A549 (cell line): Measurements from ENCODE around the gene CENPX. TPM values are rescaled to one million over a fixed set of nuclear protein-coding genes. Genes with fewer than 3 reads are reported as not detected.

Source experiments
- ATAC-seq, 2 experiments: fragments of 200-7000 bp in 1 of 2; fragments of >200 bp in 1 of 2; cut with Nextera tagmentation in 1 of 2; cut with Tn5 transposase in 1 of 2; 3 replicates each; pipeline versions ENCODE4 v1.8.0 to v1.9.1; 2018 to 2020; ENCODE audit warnings: mild to moderate bottlenecking in 1 of 2, moderate library complexity in 1 of 2
- CTCF ChIA-PET: fragments of 300-600 bp; sonication (Branson Sonifier 250); formaldehyde crosslinking; extraction: SDS; loops from one replicate; lab custom pipeline; 2021; ENCODE audit warnings: antibody characterized with exemption, inconsistent platforms; lab: Yijun Ruan, JAX
- POLR2A ChIA-PET: fragments of 350-600 bp; formaldehyde crosslinking; extraction: SDS; loops from one replicate; lab custom pipeline; 2021; ENCODE audit warnings: antibody characterized with exemption, inconsistent platforms; lab: Yijun Ruan, JAX
- DNase-seq, 2 experiments: peaks; one replicate each; pipeline versions ENCODE4 v3.0.0 to v3.0.0-alpha.2; 2011 to 2016; ENCODE audit warnings: low read depth in 1 of 2, low spot score in 1 of 2
- FAIRE-seq: peaks from 2 replicates; lab custom pipeline; 2011; peaks lifted over from hg19 to GRCh38; lab: Jason Lieb, UNC
- H3K27ac ChIP-seq, 2 experiments: fragments of >200 bp; sonication (Bioruptor Twin); formaldehyde crosslinking; 3 replicates each; pipeline ENCODE4 v1.5.1; 2016 to 2017
- H3K4me1 ChIP-seq: fragments of >200 bp; sonication (Bioruptor Twin); formaldehyde crosslinking; 3 replicates; pipeline ENCODE4 v1.6.1; 2016
- H3K4me2 ChIP-seq: fragments of >200 bp; sonication (Bioruptor Twin); formaldehyde crosslinking; 3 replicates; pipeline ENCODE4 v1.6.1; 2016
- H3K4me3 ChIP-seq: fragments of >200 bp; sonication (Bioruptor Twin); formaldehyde crosslinking; 3 replicates; pipeline ENCODE4 v1.5.1; 2016
- H3K9me3 ChIP-seq: fragments of >200 bp; sonication (Bioruptor Twin); formaldehyde crosslinking; 3 replicates; pipeline ENCODE4 v1.6.1; 2016
- CBX8 ChIP-seq: fragments of 200-600 bp; sonication (generic); IDR thresholded peaks from 2 replicates; pipeline ENCODE4 v1.6.1; 2016
- CEBPB ChIP-seq, 2 experiments: fragments of >200 bp in 1 of 2; sonication (Bioruptor Twin) in 1 of 2; formaldehyde crosslinking in 1 of 2; IDR thresholded peaks; 2 replicates each; pipeline ENCODE4 v1.6.1; 2012 to 2016
- CHD4 ChIP-seq: fragments of 200-600 bp; sonication (generic); IDR thresholded peaks from 2 replicates; pipeline ENCODE4 v1.6.1; 2016; ENCODE audit warnings: antibody characterized with exemption, mild to moderate bottlenecking, borderline replicate concordance
- CTCF ChIP-seq: fragments of >200 bp; sonication (Bioruptor Twin); formaldehyde crosslinking; IDR thresholded peaks from 3 replicates; pipeline ENCODE4 v1.5.1; 2016
- EHMT2 ChIP-seq: fragments of 200-600 bp; sonication (generic); IDR thresholded peaks from 2 replicates; pipeline ENCODE4 v1.6.1; 2016; ENCODE audit warnings: antibody characterized with exemption, low read depth, mild to moderate bottlenecking, moderate library complexity
- ELK1 ChIP-seq: fragments of 150-350 bp; IDR thresholded peaks from 2 replicates; pipeline ENCODE4 v1.6.1; 2014; ENCODE audit warnings: low read depth, mild to moderate bottlenecking, low read length
- ESRRA ChIP-seq: fragments of 150-350 bp; IDR thresholded peaks from 2 replicates; pipeline ENCODE4 v1.6.1; 2014; ENCODE audit warnings: mild to moderate bottlenecking, low read length, borderline replicate concordance
- FOSL2 ChIP-seq, 2 experiments: fragments of 450-650 bp in 1 of 2; fragments of >200 bp in 1 of 2; sonication (Bioruptor Twin) in 1 of 2; formaldehyde crosslinking; IDR thresholded peaks; 2 replicates each; pipeline versions ENCODE4 v1.5.0 to v1.6.1; 2016 to 2020; ENCODE audit warnings: mild to moderate bottlenecking in 1 of 2, moderate library complexity in 1 of 2
- FOXS1 ChIP-seq: fragments of 250-450 bp; sonication (Bioruptor Pico); IDR thresholded peaks from 2 replicates; pipeline ENCODE4 v1.5.0; 2020; ENCODE audit warnings: mild to moderate bottlenecking, moderate library complexity
- HOXB5 ChIP-seq: fragments of 250-450 bp; sonication (Bioruptor Pico); IDR thresholded peaks from 2 replicates; pipeline ENCODE4 v1.5.0; 2020; ENCODE audit warnings: mild to moderate bottlenecking, moderate library complexity
- JUN ChIP-seq, 2 experiments: fragments of >200 bp; sonication (Bioruptor Twin); formaldehyde crosslinking; IDR thresholded peaks; 2 replicates in 1 of 2; 3 replicates in 1 of 2; pipeline ENCODE4 v1.6.1; 2016 to 2017
- JUNB ChIP-seq: fragments of >200 bp; sonication (Bioruptor Twin); formaldehyde crosslinking; IDR thresholded peaks from 2 replicates; pipeline ENCODE4 v1.6.1; 2016
- KDM1A ChIP-seq: fragments of 200-600 bp; sonication (generic); IDR thresholded peaks from 2 replicates; pipeline ENCODE4 v1.6.1; 2016; ENCODE audit warnings: low read depth, mild to moderate bottlenecking
- KDM5A ChIP-seq: fragments of 200-600 bp; sonication (generic); IDR thresholded peaks from 2 replicates; pipeline ENCODE4 v1.6.1; 2016; ENCODE audit warnings: antibody characterized with exemption, mild to moderate bottlenecking
- MAFK ChIP-seq: fragments of 450-650 bp; IDR thresholded peaks from 2 replicates; pipeline ENCODE4 v1.6.1; 2014; ENCODE audit not compliant: partially characterized antibody
- MAZ ChIP-seq: fragments of 150-350 bp; IDR thresholded peaks from 2 replicates; pipeline ENCODE4 v1.6.1; 2014; ENCODE audit warnings: antibody characterized with exemption, low read depth, low read length, borderline replicate concordance
- MYC ChIP-seq: IDR thresholded peaks from 2 replicates; pipeline ENCODE4 v1.6.1; 2012; ENCODE audit warnings: mild to moderate bottlenecking, inconsistent platforms, low read length, improper control_type of control experiment, borderline replicate concordance
- NPAS2 ChIP-seq: fragments of 250-450 bp; sonication (Bioruptor Pico); IDR thresholded peaks from 2 replicates; pipeline ENCODE4 v1.8.0; 2022; ENCODE audit warnings: mild to moderate bottlenecking, moderate library complexity, borderline replicate concordance
- PBX3 ChIP-seq: IDR thresholded peaks from 2 replicates; pipeline ENCODE4 v1.6.1; 2012
- POLR2A ChIP-seq: IDR thresholded peaks from 2 replicates; pipeline ENCODE4 v1.6.1; 2012; ENCODE audit warnings: mild to moderate bottlenecking, low read length
- POLR2AphosphoS2 ChIP-seq: conservative IDR thresholded peaks from 2 replicates; pipeline ENCODE4 v1.6.1; 2012; ENCODE audit warnings: low read length, improper control_type of control experiment, inconsistent platforms
- RARB ChIP-seq: fragments of 250-450 bp; sonication (Bioruptor Pico); IDR thresholded peaks from 2 replicates; pipeline ENCODE4 v1.8.0; 2021; ENCODE audit warnings: mild to moderate bottlenecking, moderate library complexity
- RFX5 ChIP-seq: fragments of 450-650 bp; IDR thresholded peaks from 2 replicates; pipeline ENCODE4 v1.7.1; 2014; ENCODE audit warnings: antibody characterized with exemption, mild to moderate bottlenecking, moderate library complexity
- RNF2 ChIP-seq: fragments of 200-600 bp; sonication (generic); IDR thresholded peaks from 2 replicates; pipeline ENCODE4 v1.6.1; 2016; ENCODE audit warnings: low read depth, mild to moderate bottlenecking, antibody characterized with exemption, moderate library complexity, borderline replicate concordance
- SMC3 ChIP-seq: fragments of >200 bp; sonication (Bioruptor Twin); formaldehyde crosslinking; IDR thresholded peaks from 3 replicates; pipeline ENCODE4 v1.6.1; 2018; ENCODE audit warnings: inconsistent platforms
- SREBF2 ChIP-seq: fragments of 450-650 bp; IDR thresholded peaks from 2 replicates; pipeline ENCODE4 v1.6.1; 2014; ENCODE audit warnings: mild to moderate bottlenecking, moderate library complexity
- USF2 ChIP-seq: fragments of 450-650 bp; IDR thresholded peaks from 2 replicates; pipeline ENCODE4 v1.6.1; 2014; ENCODE audit warnings: antibody characterized with exemption
- ZC3H11A ChIP-seq: fragments of 450-650 bp; IDR thresholded peaks from 2 replicates; pipeline ENCODE4 v1.6.1; 2014; ENCODE audit warnings: antibody characterized with exemption, mild to moderate bottlenecking
- ZFP36 ChIP-seq: fragments of 450-650 bp; IDR thresholded peaks from 2 replicates; pipeline ENCODE4 v1.6.1; 2014; ENCODE audit warnings: borderline replicate concordance; ENCODE audit not compliant: partially characterized antibody
- ZSCAN20 ChIP-seq: fragments of 250-450 bp; sonication (Bioruptor Pico); IDR thresholded peaks from 2 replicates; pipeline ENCODE4 v1.8.0; 2022; ENCODE audit warnings: mild to moderate bottlenecking, moderate library complexity
- WGBS: methylation state at CpG from one replicate; pipeline ENCODE4 v1.1.6; 2017; ENCODE audit errors: missing lambda C conversion rate; 5-methylcytosine and 5-hydroxymethylcytosine counted together
- polyA plus RNA-seq, 4 experiments: library from polyadenylated mRNA; depleted of rRNA in 3 of 4; stranded (reverse); fragments of >200 nt; fragmentation: RNase III in 1 of 4; extraction: RNeasy Plus Mini Kit Qiagen cat#74134 plus additional on column Dnase treatment in 1 of 4; gene quantifications; 2 replicates in 3 of 4; 3 replicates in 1 of 4; pipeline ENCODE4 v1.2.3, GENCODE V29; 2011 to 2017

CENPX gene
- polyA plus RNA-seq, 2 of the 4 experiments (the other 2 are of a cell fraction): 80.5 to 222 TPM

GRCh38 chr17:82043507-82043906 is 20.8 kb upstream of the CENPX start:
- POLR2A ChIA-PET: interaction anchor here (1.1 kb wide), 1 partner anchor 55 kb away, joined by 3 read pairs; the partner anchor contains the start of gene FASN
- H3K27ac ChIP-seq: no peak overlapping the region
- TF ChIP-seq CTCF (no peak), ZC3H11A (no peak), CBX8 (no peak), SMC3 (no peak), MAFK (no peak), FOSL2 (IDR thresholded peaks at IDR 0.05) (no peak), FOSL2 (CRISPR knock-in tag; IDR thresholded peaks at IDR 0.05) (no peak), FOXS1 (CRISPR knock-in tag) (no peak), ELK1 (no peak), ZFP36 (no peak), RNF2 (no peak), POLR2AphosphoS2 (no peak), MYC (no peak), EHMT2 (no peak), KDM1A (no peak), CEBPB (IDR thresholded peaks at IDR 0.05) (no peak), KDM5A (no peak), JUNB (no peak), PBX3 (no peak), SREBF2 (no peak)
- TF ChIP-seq, all 56 proteins: peak for 0
- ATAC-seq (no peak; a peak in 1 of 6 replicates), DNase-seq (no peak), FAIRE-seq (no peak)
- Histone ChIP-seq H3K9me3 (no peaks in the 10 kb centered on the region), H3K4me2 (no peak overlapping the region), H3K4me3 (no peak overlapping the region), H3K4me1 (no peaks in the 10 kb centered on the region)
- CTCF ChIA-PET: interaction anchor here (0.5 to 5.2 kb wide), 7 partner anchors 13 to 90 kb away, joined by 3 to 32 read pairs (median 3); partner anchors contain the start of gene RAC3
- 92% methylated on average over 15 of the region's 16 CpGs for WGBS

- ATAC-seq (0 out of 6 replicates have a peak, but pooled peaks of 1 of the 2 experiments have one; percentile 7), FAIRE-seq (no peak), DNase-seq (no peak)
- H3K4me2 ChIP-seq: no peak overlapping the region
- H3K4me3 ChIP-seq: no peak overlapping the region
- H3K9me3 ChIP-seq: no peaks in the 10 kb centered on the region
- no peak overlapping the region for H3K27ac ChIP-seq
- WGBS: 39% methylated on average over 6 of the region's 9 CpGs
- POLR2A ChIA-PET: interaction anchor here (0.6 to 1.1 kb wide), 2 partner anchors 56 to 72 kb away, joined by 3 to 4 read pairs; partner anchors contain the start of gene FASN
- H3K4me1 ChIP-seq: 0 out of 3 replicates have a peak, but pooled peaks cover 3% of the 10 kb centered on the region
- CTCF ChIA-PET: interaction anchor here (0.6 to 5.2 kb wide), 6 partner anchors 12 to 1018 kb away, joined by 3 to 32 read pairs (median 3); partner anchors contain the start of gene RAC3
- TF ChIP-seq RARB (CRISPR knock-in tag) (no peak), ESRRA (no peak), RFX5 (no peak), ZSCAN20 (CRISPR knock-in tag) (no peak), USF2 (no peak), HOXB5 (CRISPR knock-in tag) (no peak), POLR2A (no peak), NPAS2 (no peak), MAZ (no peak), FOXS1 (CRISPR knock-in tag) (no peak), JUN (IDR thresholded peaks at IDR 0.05) (no peak), CHD4 (no peak), MAFK (no peak), ELK1 (no peak)
Observed at GRCh38 chr17:82042649-82043048, 20.0 kb upstream of the CENPX start.
